Measurements from ENCODE around the gene DCPS.
"Not testable (repeated sequence)": the region's sequence is repeated elsewhere in the genome, so short reads cannot be mapped to it uniquely, and the experiment has no call there.

The DCPS gene

GRCh38 chr11:126387857-126388256, 84.0 kb downstream of the DCPS start:
- no peak for DNase-seq (ENCODE audit: low spot score)

DNA sequence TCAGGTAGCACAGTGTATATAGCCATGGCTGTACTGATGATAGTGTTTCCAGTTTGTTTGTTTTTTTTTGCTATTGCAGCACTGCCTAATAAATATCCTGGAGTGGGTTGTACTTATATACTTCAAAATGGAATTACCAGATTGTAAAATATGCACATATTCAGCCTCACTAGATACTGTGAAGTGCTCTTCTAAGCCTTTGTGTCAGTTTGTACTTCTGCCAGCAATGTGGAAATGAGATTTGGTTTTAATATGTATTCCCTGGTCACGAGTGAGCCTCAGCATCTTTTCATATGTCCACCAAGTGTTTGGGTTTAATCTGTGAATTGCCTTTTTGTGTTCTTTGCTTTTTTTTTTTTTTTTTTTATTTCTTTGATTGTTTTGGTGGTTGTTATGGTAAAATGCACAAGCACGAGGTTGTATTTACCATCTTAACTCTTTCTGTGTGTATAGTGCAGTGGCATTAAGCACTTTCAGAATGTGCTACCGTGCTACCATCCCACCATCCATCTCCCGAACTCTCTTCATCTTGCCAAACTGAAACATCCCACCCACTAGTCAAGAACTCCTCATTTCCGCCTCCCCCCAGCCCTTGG, 86.5 kb downstream of the DCPS start:
- no peak for DNase-seq (ENCODE audit: low spot score)
- TF ChIP-seq, protein P1, sequence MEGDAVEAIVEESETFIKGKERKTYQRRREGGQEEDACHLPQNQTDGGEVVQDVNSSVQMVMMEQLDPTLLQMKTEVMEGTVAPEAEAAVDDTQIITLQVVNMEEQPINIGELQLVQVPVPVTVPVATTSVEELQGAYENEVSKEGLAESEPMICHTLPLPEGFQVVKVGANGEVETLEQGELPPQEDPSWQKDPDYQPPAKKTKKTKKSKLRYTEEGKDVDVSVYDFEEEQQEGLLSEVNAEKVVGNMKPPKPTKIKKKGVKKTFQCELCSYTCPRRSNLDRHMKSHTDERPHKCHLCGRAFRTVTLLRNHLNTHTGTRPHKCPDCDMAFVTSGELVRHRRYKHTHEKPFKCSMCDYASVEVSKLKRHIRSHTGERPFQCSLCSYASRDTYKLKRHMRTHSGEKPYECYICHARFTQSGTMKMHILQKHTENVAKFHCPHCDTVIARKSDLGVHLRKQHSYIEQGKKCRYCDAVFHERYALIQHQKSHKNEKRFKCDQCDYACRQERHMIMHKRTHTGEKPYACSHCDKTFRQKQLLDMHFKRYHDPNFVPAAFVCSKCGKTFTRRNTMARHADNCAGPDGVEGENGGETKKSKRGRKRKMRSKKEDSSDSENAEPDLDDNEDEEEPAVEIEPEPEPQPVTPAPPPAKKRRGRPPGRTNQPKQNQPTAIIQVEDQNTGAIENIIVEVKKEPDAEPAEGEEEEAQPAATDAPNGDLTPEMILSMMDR (IDR thresholded peaks at IDR 0.05; ENCODE audit: extremely low read depth, missing control alignments) = no peak

More at GRCh38 chr11:126387857-126388256, 84.0 kb downstream of the DCPS start:
- TF ChIP-seq, protein P1 (IDR thresholded peaks at IDR 0.05; ENCODE audit: extremely low read depth, missing control alignments) = no peak

GRCh38 chr11:126391286-126391954, 87.6 kb downstream of the DCPS start:
- DNase-seq (ENCODE audit: low spot score) = no peak
- TF ChIP-seq, protein P1 (IDR thresholded peaks at IDR 0.05; ENCODE audit: extremely low read depth, missing control alignments) = no peak

DNA sequence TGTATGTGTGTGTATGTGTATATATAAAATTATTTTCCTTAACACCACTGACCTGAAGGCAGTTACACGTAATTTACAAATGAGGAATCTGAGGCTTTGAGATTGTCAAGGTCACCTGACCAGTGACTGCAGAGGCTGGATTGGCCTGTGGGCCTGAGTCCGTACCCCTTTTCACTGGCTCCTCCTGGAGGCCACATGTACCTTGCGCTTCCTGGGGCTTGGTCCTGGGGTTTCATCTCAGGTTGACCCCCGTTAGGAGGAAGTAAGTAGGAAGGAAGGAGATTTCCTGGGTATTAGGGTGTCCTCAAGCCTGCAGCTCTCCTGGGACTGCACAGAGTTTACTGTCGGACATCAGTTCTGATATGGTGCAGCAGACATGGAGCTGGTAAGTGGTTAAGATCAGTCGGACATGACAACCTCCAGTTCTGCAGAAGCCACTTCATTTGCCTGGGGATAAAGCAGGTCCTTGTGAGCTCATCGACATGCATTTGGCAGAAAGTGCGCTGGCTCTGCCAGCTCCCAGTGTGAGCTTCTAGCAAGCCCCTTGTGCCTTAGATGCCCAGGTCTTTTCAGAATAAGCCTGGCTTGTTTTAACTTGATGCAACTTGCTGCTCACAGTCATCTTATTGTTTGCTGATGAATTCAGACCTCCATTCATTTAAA, 88.2 kb downstream of the DCPS start:
- DNase-seq (ENCODE audit: low spot score) = no peak

DNA sequence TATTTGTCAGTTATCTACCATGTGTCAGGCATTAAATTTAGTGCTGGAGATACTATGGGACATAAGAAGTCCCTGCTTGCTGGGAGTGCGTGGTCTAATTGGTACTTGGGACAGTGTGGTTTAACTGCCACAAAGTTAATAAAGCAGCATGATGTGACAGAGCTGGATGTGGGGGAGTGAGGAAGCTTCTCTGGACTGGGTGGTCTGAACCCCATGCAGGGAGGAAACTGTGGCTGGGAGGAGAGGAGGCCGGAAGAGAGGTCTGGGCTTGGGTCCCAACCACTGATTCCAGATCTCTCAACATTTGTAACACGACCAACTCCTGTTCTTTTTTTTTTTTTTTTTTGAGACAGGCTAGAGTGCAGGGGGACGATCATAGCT, 88.8 kb downstream of the DCPS start:
- no peak for DNase-seq (ENCODE audit: low spot score)
- TF ChIP-seq, protein P1 (IDR thresholded peaks at IDR 0.05; ENCODE audit: extremely low read depth, missing control alignments) = no peak

More for the DNA sequence above, 88.2 kb downstream of the DCPS start:
- TF ChIP-seq, protein P1 (IDR thresholded peaks at IDR 0.05; ENCODE audit: extremely low read depth, missing control alignments) = no peak

- TF ChIP-seq, protein P1 (IDR thresholded peaks at IDR 0.05; ENCODE audit: extremely low read depth, missing control alignments) = no peak
- DNase-seq (ENCODE audit: low spot score) = no peak
These were observed 89.3 kb downstream of the DCPS start for GRCh38 chr11:126393143-126393542.

DNA sequence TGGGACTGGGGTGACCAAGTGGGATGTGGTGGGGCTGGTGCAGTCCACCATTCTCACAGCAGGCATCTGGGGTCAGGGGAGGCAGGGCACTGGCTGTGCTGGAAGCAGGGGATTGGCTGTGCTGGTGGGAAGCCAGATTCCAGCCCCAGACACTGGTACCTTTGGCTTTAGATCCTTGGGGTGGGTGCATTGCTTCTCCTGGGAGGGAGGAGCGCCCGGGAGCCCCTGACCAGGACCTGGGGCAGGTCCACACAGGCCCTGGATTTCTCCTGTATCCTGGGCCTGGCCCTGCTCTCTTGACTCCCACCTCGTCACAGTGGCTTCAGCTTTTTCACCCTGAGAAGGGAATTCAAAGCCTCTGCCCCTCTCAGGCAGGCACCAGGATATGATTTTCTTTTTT, 90.2 kb downstream of the DCPS start:
- TF ChIP-seq, protein P1 (IDR thresholded peaks at IDR 0.05; ENCODE audit: extremely low read depth, missing control alignments) = no peak
- no peak for DNase-seq (ENCODE audit: low spot score)

GRCh38 chr11:126394634-126395072, 90.8 kb downstream of the DCPS start:
- not testable (repeated sequence) for DNase-seq (ENCODE audit: low spot score)

Measured in GM20000 (cell line).